Uterus (tissue), 2 donors: ENCODE data around the gene SLC41A1.

Experiments
- POLR2A ChIP-seq, 2 donors: fragments of 450-650 bp; IDR thresholded peaks; one replicate each; pipeline ENCODE4 v1.6.1; 2016; ENCODE audit warnings: antibody characterized with exemption in 2 of 2, mild to moderate bottlenecking in 1 of 2, moderate library complexity in 1 of 2
- TF ChIP-seq, protein P1 (sequence below), 4 experiments: fragments of 200-600 bp in 2 of 4; fragments of 450-650 bp in 2 of 4; sonication (generic) in 2 of 4; IDR thresholded peaks; one replicate each; pipeline ENCODE4 v1.5.1; 2016 to 2019; ENCODE audit warnings: antibody characterized with exemption in 4 of 4, mild to moderate bottlenecking in 2 of 4, moderate library complexity in 1 of 4

- TF ChIP-seq, protein P1, sequence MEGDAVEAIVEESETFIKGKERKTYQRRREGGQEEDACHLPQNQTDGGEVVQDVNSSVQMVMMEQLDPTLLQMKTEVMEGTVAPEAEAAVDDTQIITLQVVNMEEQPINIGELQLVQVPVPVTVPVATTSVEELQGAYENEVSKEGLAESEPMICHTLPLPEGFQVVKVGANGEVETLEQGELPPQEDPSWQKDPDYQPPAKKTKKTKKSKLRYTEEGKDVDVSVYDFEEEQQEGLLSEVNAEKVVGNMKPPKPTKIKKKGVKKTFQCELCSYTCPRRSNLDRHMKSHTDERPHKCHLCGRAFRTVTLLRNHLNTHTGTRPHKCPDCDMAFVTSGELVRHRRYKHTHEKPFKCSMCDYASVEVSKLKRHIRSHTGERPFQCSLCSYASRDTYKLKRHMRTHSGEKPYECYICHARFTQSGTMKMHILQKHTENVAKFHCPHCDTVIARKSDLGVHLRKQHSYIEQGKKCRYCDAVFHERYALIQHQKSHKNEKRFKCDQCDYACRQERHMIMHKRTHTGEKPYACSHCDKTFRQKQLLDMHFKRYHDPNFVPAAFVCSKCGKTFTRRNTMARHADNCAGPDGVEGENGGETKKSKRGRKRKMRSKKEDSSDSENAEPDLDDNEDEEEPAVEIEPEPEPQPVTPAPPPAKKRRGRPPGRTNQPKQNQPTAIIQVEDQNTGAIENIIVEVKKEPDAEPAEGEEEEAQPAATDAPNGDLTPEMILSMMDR (IDR thresholded peaks at IDR 0.05): no peak
- no peak for TF ChIP-seq POLR2A (IDR thresholded peaks at IDR 0.05)
These were observed 25.6 kb downstream of the SLC41A1 start for GRCh38 chr1:205787287-205787916.
